Superior temporal gyrus (tissue), 1 donor: ENCODE data around the gene CLCN5.
A peak's percentile ranks its signal among the peaks of the same experiment; 100 is the strongest.
"Not testable (repeated sequence)": the region's sequence is repeated elsewhere in the genome, so short reads cannot be mapped to it uniquely, and the experiment has no call there.

Experiments
- DNase-seq: peaks from one replicate; pipeline ENCODE4 v3.0.0-alpha.2; 2016; ENCODE audit errors: extremely low spot score

The CLCN5 gene

DNA sequence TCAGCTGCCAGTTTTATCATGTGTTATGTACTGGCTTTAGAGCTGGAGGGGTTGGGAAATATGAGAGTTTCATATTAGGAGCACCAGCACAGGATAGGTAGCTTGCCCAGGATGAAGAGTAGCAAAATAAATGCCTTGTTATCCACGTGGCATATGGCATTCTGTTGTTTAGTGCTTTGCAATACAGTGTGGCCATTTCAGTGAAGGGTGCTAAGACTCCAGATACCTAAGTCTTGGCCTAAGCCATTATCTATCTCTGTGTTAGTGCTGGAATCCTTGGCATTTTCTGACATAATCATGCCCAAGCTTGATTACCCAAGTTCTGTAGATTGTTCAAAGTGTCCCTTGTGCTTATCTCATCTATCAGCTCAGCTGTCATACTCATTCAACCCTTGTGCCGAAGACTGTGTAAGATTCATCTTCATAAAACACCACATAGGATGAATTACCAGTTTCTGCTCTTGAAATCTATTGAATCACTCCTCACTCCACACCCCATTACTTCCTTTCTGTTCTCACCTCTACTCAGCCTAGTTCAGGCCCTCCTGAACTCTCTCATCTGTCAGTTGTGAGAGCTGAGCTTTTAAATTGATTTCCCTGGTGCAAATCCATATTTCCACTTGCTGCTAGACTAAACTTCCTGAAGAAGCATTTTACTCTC, 73.5 kb downstream of the CLCN5 start:
- DNase-seq = no peak

DNA sequence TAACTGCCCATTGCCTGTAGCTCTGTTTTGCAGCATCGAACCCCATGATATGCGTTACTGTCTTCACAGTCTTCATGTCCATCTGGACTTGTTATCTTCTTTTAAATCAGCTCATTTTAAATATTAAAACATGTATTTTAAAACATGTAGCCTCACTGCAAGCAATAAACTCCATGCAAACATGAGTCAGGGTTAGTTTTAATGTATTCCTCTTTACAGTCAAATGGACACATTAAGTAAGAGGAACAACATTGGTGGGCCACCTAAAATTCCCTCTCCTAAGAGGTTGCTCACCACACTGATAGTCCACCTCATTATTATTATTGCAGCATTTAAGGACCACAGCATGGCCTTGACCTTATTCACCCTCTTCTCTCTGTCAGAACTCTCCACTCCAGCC, 74.1 kb downstream of the CLCN5 start:
- no peak for DNase-seq

DNA sequence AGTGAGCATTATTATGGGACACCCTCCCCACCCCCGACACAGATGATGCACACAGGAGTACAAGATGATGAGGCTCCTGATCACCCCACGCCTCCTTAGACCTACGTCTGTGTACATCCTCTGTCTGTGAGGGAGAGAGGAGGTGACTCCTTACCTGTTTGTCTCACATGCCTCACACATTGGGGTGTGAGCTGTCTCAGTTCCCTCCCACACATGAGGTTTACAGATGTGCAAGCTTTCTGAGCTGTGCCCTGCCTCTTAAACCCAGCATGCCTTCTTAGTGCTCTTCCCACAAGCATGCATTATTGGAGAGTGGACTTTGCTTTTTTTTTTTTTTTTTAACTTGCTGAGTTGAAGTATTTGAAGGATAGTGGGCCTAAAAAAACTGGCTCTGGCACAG, 76.7 kb downstream of the CLCN5 start:
- no peak for DNase-seq

DNA sequence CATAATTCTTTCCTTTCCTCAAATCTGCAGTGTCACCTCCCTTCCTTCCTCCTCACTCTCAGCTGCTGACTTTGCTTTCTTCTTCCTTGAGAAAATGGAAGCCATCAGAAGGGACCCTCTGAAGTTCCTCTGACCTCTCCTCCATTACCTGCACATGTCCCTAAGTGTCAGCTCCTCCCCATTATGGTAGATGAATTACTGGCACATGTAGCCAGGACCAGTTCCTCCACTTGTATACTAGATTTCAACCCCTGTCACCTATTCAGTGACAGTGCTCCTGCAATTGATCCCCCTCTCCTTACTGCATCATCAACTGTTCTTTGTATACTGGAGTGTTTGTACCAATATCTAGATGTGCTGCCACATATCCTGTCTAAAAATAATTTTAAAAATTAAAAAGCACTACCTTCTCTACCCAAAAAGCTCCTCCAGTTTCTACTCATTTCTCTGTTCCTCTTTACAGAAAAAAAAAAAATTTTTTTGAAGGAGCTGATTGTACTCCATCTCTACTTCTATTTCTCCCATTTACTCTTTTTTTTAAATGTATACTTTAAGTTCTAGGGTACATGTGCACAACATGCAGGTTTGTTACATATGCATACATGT, 78.6 kb downstream of the CLCN5 start:
- DNase-seq = no peak

DNA sequence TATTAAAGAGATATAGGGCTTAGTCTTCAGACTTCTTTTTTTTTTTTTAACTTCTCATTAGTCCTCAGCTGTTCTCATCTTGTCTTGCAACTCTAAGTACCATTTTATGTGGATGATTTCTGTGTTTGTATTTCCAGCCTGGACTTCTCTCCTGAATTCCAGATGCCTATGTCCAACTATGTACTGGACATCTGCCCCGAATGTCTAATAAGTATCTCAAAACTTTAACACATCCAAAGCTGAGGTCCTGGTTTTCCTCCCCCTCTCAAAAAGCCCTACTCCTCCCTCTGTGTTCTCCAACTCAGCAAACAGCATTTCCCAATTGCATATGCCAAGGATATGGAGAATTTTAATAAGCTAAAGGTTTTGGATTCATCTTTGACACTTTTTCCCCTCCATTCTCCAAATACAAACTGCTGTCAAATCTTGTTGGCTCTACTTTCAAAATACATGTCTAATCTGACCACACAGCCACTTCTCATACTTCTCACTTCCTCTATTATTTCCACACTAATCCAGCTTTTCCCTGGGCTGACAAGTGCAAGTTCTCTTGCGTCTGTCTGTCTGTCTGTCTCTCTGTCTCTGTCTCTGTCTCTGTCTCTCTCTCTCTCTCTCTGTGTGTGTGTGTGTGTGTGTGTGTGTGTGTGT, 79.8 kb downstream of the CLCN5 start:
- DNase-seq = no peak

DNA sequence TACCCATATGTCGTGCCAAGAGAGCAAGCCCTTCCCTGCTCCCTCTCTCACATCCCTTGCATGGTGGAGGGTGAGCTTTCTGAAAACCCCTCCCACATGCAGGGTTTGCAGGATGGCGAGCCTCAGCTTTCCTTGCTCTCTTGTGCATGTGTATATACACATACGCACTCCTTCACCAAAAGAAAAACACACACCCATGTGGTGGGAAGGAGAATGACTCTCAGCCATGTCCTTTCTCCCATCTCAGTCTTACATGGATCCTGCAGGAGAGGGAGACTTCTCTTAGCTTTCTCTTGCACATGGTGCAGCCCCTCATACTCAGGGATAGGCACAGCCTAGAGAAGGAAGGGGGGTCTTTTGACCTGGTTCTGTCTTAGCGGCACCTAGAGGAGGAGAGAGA, 81.1 kb downstream of the CLCN5 start:
- no peak for DNase-seq

DNA sequence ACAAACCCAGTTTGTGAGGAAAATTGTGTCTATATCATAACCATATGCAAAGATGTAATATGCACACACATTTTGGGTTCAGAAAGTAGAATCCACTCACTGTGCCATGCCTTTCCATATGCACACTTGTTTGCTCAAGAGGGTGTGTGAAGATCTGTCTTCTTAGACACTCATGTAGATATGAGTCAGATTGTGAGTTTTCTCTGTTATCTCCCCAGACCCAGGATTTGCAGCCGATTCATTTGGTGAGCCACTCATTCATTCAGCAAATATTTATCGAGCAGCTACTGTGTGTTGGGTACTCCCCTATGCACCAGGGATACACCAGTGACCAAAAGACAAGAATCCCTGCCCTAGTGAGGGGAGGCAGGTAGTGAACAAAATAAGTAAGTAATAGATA, 81.5 kb downstream of the CLCN5 start:
- no peak for DNase-seq

DNA sequence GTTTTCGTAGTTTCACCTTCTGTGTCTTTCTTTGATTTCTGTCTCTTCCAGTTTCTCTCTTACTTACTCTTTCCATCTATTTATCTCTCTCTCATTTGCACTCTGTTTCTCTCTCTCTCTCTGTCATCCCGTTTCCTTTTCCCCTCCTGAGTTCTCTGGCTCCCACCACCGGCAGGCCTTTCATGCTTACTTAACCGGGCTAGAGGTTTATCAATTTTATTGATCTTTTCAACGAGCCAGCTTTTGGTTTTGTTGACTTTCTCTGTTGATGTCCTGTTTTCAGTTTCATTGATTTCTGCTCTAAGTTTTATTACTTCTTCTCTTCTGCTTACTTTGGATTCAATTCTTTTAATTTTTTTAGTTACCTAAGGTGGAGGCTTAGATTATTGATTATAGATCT, 103.2 kb downstream of the CLCN5 start:
- DNase-seq = not testable (repeated sequence)

DNA sequence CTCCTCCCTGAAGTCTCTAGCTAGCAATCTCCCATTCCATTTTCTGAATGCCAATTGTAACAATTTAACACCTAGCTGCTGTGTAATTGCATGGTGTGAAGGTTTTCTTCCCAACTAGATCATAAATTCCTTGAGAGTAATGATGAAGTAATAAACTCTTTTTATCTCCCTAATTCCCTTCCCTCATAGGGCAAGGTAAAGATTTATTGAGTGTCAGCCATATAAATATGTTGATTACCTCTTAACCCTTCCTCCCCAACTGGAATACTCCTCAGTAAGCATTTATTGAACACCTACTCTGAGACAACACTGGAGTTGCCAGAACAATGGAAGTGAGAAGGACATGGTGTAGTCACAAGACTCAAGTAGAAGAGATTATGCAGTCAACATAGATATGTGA, 112.7 kb downstream of the CLCN5 start:
- no peak for DNase-seq

DNA sequence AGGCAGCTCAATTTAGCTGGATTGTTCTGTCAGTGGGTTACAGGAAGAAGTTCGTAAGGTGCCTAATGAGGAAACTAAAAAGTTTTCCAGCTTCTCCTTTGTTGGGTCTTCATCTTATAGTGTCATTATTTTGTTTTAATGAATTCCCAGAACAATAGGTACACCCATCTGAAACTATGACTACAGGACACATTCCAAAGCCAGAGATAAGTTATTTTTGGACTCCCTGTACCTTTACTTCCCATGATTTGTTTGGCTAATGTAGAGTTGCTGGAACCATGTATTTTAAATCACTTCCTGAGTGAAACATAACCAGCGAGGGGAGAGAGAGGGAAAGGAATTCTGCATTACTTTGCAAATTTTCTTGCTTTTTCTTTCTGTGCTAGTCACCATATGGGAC, 114.0 kb downstream of the CLCN5 start:
- no peak for DNase-seq

DNA sequence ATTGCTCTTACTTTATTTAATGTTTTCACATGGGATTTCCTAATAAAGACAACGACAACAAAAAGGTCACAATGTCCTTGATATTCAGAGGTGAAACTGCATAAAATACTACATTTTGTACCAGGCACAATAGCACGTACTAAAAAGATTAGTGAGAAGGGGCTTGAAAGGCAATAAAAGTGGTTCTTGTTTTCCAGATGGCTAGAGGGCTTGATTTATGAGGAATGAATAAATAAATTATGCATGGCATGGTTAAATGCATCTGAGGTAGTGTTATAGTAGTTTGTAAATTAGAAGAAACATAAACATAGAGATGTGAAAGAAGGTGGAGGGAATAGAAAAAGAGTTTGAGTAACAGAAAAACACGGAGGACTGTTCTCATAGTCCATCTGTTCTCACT, 123.4 kb downstream of the CLCN5 start:
- DNase-seq = no peak

DNA sequence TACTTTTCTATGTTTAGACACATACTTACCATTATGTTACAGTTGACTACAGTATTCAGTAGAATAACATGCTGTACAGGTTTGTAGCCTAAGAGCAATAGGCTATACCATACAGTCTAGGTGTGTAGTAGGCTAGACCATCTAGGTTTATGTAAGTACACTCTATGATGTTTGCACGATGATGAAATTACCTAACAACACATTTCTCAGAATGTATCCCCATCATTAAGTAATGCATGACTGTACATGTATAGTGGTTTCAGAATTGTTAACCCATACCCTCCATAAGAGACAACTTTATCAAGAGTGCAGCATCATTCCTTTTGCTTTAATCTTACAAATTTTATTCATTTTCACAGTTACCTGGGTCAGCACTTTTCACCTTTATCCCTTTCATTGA, 126.8 kb downstream of the CLCN5 start:
- no peak for DNase-seq

DNA sequence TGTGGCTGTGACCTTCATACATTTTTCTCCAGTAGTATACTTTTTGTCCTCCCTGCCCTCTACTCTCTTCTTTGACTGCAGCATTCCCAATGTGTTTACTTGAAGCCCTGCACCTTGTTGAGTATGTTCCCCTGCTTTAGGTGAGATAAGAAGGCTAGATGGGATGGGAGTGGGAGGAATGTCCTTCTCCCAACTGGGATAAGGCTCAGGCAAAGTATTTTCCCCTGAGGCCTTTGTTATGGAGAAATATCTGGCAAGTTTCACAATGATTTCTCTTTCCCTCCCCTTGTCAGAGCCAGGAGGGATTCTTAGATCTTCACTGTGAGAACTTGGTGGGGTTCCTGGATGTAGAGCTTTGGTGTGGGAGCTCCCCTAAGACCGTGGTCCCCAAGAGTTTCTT, 131.8 kb downstream of the CLCN5 start:
- no peak for DNase-seq

DNA sequence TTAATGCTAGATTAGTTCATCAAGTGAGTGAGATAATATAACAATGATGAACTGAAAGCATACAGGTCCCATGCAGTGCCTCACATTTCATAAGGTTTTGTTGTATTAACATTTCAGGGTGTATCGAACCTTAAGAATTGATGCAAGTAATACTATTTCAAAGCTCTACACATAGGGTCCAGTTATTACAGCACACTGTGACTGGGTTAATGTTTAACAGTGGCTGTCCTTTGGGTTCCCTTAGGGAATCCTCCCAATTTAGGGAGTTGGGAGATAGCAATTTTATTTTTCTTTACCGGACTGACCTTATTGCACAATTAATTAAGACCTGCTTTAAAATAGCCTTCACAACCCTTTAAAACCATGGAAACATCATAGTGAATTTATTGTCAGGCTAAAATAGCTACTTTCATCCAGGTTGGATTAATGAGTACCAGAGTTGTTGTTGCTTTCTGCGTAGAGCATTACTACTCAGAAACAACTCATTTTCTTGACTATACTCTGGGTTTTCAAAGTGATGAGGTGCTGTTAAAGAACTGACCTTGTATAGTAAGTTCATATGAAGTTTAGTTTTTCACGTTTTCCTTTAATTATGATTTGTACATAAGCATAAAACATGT, 144.0 kb downstream of the CLCN5 start:
- DNase-seq = no peak

DNA sequence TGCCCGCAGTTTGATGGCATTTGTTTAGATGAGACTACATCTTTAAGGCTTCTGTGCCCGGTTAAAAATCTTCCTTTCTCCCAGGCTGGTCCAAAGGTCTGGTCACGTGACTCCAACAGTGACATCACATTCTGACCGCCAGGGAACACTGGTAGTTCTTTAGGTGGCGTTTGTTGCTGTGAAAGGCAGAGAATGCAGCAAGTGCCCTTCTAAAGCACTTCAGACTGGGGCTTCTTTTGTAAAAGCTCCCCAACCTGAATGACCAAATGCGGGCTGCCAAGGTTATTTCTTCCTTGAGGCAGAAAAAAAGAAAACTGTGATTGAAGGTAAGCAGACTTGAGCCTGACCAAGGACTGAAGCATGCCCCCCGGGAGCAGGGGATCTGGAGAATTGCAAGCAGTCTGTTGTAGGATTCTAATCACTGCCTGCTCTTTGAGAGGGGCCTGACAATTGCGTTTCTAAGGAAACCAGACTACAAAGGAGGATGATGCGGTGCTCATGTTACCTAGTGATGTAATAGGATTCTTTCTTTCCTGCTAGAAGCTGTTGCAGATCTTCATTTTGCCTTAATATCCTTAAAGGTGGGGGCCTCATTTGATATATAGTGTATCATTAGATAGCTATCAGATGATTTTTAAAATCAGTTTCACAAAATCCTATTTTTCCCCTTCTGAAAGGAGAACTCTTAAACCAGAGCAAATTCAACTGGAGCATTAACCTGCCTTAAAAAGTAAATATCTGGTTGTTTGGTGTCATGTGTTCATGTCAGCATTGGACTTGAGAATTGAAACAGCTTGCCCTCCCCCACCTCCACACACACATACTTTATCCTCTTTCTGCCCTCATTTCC, 145.3 kb downstream of the CLCN5 start:
- peak; percentile 55 for DNase-seq

DNA sequence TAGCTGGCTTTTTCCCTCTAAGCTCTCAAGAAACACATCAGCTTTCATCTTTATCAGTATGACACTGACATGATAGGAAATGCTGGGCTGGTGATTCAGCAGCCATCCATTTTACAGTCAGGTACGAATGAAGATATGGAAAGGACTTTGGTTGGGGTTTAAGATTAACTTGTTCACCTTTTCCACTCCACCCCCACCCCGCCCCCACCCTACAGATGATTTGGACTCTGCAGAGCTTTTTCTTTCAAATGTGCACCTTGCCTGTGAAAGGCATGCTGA, 145.8 kb downstream of the CLCN5 start:
- no peak for DNase-seq

DNA sequence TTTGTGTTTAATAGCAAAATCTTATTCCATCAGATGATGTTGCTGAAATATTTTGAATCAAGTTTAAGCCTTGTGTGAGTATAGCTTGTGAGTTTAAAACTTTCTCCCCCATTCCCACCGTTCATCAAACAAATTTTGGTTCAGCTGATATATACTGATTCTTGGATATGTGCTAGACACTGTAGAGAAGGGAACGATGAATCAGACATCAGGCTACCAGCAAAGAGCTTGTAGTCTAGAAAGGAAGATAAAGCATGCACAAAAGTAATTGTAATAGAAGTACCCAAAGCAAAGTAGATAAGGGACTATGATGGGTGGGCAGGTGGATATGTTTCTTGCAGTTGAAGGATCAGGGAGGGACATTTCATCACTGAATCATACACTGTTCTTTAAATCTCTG, 146.5 kb downstream of the CLCN5 start:
- DNase-seq = no peak

DNA sequence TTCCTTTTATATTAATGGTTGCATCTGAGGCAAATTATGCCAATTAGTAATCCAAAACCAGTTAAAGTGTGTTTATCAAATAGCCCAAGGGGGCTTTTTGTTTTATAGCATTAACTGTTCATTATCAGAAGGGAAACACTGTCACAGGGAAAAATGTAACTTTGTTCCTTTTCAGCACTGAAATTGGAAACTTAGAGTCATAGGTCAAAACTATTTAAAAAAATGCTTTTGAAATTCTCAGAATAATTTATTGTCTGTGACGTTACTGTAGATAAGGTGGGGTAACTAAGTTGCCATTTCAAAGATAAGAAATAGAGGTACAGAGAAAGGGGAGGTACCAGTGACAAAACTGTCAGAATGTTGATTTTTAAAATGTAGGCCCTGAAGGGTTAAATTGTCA, 149.1 kb downstream of the CLCN5 start:
- no peak for DNase-seq

DNA sequence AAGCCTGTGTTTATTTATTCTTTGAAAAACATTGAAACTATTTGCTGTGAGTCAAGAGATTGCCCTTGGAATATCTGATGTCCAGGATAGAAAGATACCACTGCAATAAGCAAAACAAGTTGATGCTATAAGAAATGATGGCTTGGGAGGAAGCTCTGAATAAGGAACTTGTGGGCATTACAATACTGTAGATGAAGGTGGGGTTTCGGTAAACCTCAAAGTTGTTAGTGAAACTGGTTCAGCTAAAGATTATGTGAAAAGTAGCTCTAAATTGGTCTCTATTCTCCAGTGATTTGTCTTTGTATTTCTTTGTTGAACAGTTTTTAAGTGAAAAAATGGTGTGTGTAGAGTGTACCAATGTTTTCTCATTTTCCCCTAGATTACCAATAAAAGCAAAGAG, 149.7 kb downstream of the CLCN5 start:
- DNase-seq = no peak

DNA sequence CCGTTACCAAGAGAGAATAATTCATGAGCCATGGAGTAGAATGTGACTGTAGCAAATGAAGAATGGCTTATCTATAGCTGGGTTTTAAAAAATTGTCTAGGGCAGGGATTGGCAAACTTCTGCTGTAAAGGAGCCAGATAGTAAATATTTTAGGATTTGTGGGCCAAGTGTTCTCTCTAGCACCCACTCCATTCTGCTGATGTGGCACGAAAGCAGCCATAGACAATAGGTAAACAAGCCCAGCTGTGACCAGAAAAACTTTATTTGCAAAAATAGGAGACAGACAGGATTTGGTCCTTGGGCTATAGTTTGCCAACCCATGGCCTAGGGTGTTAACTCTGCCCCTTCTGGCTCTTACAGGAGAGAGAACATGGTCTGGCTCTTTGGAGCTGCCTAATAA, 151.2 kb downstream of the CLCN5 start:
- DNase-seq = no peak

DNA sequence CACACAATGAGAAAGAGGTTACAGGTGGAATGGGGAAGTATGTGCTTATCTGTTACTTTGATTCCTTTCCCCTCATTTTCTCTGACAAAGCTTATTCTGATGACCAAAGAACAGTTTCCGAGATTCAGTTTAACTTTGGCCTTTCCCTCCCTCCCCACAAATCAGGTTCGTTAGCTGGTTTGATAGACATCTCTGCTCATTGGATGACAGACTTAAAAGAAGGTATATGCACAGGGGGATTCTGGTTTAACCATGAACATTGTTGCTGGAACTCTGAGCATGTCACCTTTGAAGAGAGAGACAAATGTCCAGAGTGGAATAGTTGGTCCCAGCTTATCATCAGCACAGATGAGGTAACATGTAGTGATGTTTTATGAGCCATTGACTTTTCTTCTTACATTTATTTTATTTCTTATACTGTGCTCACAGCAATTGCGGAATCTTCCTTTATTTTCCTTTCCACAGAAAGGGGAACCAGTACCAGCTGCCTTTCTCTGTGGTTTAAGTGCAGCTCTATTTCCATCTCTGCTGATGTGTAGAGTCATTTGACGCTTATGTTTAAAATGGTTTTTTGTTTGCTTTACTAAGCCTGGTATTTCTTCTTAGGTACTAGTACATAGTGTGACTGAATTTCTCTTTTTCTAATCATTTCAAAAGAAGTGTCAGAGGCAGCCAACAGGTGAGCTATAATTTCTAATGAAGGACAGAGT, 153.4 kb downstream of the CLCN5 start:
- DNase-seq = no peak
